Hepatocyte (in vitro differentiated cells): ENCODE data around the gene ALX3.

Experiments used
- EZH2 ChIP-seq: fragments of 200-600 bp; sonication (generic); IDR thresholded peaks from 2 replicates; pipeline ENCODE4 v1.6.1; 2016; ENCODE audit warnings: antibody characterized with exemption, mild to moderate bottlenecking, borderline replicate concordance
- EZH2phosphoT487 ChIP-seq: fragments of 200-600 bp; sonication (generic); IDR thresholded peaks from one replicate; pipeline ENCODE4 v1.6.1; 2018; ENCODE audit warnings: antibody characterized with exemption, mild to moderate bottlenecking, low read depth, moderate library complexity; ENCODE audit not compliant: unreplicated experiment, severe bottlenecking
- TF ChIP-seq, protein P1 (sequence below): fragments of 200-600 bp; sonication (generic); IDR thresholded peaks from 2 replicates; pipeline ENCODE4 v1.5.1; 2016; ENCODE audit warnings: antibody characterized with exemption, mild to moderate bottlenecking; ENCODE audit not compliant: poor library complexity

DNA sequence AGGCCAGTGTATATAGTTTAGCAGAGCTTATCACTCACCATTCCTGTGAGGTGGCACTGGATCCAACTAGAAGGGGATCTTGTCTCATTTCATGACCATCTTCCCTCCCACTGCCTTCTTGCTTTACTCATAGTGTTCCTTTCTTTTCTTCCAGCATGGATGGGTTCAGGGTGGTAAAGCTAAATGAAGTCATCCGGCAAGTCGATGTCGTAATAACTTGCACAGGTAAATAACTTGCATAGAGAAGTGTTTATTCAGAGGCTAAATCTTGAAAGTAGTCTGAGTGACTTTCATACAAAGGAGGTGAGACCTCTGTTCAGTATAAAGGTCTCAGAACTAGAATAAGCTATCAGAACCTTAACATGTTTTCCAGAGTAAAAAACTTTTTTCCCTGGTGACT, 52.7 kb downstream of the ALX3 start:
- TF ChIP-seq EZH2 (no peak), EZH2phosphoT487 (no peak)
- TF ChIP-seq, protein P1, sequence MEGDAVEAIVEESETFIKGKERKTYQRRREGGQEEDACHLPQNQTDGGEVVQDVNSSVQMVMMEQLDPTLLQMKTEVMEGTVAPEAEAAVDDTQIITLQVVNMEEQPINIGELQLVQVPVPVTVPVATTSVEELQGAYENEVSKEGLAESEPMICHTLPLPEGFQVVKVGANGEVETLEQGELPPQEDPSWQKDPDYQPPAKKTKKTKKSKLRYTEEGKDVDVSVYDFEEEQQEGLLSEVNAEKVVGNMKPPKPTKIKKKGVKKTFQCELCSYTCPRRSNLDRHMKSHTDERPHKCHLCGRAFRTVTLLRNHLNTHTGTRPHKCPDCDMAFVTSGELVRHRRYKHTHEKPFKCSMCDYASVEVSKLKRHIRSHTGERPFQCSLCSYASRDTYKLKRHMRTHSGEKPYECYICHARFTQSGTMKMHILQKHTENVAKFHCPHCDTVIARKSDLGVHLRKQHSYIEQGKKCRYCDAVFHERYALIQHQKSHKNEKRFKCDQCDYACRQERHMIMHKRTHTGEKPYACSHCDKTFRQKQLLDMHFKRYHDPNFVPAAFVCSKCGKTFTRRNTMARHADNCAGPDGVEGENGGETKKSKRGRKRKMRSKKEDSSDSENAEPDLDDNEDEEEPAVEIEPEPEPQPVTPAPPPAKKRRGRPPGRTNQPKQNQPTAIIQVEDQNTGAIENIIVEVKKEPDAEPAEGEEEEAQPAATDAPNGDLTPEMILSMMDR = no peak
